Mesothelial cell of epicardium (in vitro differentiated cells): ENCODE measurements around the gene CHURC1. TPM values are rescaled to one million over a fixed set of nuclear protein-coding genes. Genes with fewer than 3 reads are reported as not detected.
A peak's percentile ranks its signal among the peaks of the same experiment; 100 is the strongest.

ENCODE experiments used
- DNase-seq, 2 experiments: peaks; one replicate each; pipeline ENCODE4 v3.0.0; 2021; ENCODE audit warnings: low spot score in 2 of 2; ENCODE audit not compliant: unreplicated experiment in 2 of 2
- H3K27ac Mint-ChIP-seq: 2 replicates; pipeline ENCODE4 v1.8.0; 2021; ENCODE audit warnings: mixed read lengths
- H3K27me3 Mint-ChIP-seq: 2 replicates; pipeline ENCODE4 v1.8.0; 2021; ENCODE audit warnings: low read depth, mixed read lengths
- H3K36me3 Mint-ChIP-seq: 2 replicates; pipeline ENCODE4 v1.8.0; 2021; ENCODE audit warnings: mixed read lengths
- H3K4me1 Mint-ChIP-seq: 2 replicates; pipeline ENCODE4 v1.8.0; 2021; ENCODE audit warnings: mixed read lengths
- H3K4me3 Mint-ChIP-seq: 2 replicates; pipeline ENCODE4 v1.8.0; 2021; ENCODE audit warnings: mild to moderate bottlenecking, moderate library complexity, mixed read lengths
- H3K9me3 Mint-ChIP-seq: 2 replicates; pipeline ENCODE4 v1.8.0; 2021; ENCODE audit warnings: mixed read lengths
- total RNA-seq: library from RNA; stranded (reverse); gene quantifications from 3 replicates; pipeline ENCODE4 v1.2.1, GENCODE V29; 2021
- TF ChIP-seq, protein P1 (sequence below): fragments of 200-600 bp; sonication (generic); IDR thresholded peaks from one replicate; pipeline ENCODE4 v1.5.0; 2021; ENCODE audit warnings: antibody characterized with exemption; ENCODE audit not compliant: unreplicated experiment

CHURC1 gene
- total RNA-seq, 1 donor from 2014 or later: 45.8 TPM

DNA sequence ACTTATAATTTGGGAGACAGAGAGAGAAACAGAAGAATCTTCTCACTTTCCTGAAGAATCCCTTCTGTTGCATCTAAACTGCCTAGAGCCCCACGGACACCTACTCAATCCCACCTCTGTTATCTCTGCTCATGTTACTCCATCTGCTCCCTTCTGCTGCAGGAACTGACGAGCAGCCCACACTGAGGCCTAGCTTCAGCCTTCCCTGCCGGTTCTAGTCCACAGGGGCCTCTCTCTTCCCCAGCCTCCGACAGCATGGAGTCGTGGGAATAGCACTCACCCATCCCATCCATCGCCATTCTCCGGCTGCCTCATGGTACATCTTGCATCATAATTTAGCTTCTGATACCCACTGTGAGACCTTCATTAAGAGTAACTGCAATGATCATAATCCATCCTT is 53.9 kb downstream of the CHURC1 start:
- no peak for DNase-seq
- Mint-ChIP-seq H3K36me3 (peaks cover 3% of the 10 kb centered on the region), H3K4me3 (no peak overlapping the region), H3K9me3 (no peaks in the 10 kb centered on the region), H3K27me3 (no peaks in the 10 kb centered on the region), H3K27ac (no peak overlapping the region), H3K4me1 (peaks cover 30% of the 10 kb centered on the region)
- TF ChIP-seq, protein P1, sequence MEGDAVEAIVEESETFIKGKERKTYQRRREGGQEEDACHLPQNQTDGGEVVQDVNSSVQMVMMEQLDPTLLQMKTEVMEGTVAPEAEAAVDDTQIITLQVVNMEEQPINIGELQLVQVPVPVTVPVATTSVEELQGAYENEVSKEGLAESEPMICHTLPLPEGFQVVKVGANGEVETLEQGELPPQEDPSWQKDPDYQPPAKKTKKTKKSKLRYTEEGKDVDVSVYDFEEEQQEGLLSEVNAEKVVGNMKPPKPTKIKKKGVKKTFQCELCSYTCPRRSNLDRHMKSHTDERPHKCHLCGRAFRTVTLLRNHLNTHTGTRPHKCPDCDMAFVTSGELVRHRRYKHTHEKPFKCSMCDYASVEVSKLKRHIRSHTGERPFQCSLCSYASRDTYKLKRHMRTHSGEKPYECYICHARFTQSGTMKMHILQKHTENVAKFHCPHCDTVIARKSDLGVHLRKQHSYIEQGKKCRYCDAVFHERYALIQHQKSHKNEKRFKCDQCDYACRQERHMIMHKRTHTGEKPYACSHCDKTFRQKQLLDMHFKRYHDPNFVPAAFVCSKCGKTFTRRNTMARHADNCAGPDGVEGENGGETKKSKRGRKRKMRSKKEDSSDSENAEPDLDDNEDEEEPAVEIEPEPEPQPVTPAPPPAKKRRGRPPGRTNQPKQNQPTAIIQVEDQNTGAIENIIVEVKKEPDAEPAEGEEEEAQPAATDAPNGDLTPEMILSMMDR: no peak

DNA sequence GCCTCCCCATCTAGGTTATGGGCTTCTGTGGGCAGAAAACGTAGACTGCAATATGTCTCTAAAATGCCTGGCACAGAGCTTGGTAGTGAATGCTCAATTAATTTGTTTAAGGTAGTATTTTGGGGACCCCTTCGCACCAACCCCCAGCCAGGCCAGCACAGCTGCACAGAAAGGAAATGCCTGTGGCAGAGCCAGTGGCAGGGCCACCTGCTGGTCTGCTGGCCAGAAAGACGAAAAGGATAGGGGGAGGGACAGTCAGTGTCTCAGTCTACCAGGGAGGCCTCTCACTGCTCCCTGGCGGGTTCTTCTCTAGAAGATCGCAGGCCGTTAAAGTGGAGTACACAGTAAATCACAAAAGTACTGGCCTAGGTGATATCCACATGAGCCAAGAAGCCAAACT is 54.4 kb downstream of the CHURC1 start:
- Mint-ChIP-seq H3K4me3 (no peak overlapping the region), H3K36me3 (peaks cover 3% of the 10 kb centered on the region), H3K9me3 (no peaks in the 10 kb centered on the region), H3K27me3 (no peaks in the 10 kb centered on the region), H3K4me1 (peaks cover 30% of the 10 kb centered on the region), H3K27ac (no peak overlapping the region)
- TF ChIP-seq, protein P1: no peak
- no peak for DNase-seq

DNA sequence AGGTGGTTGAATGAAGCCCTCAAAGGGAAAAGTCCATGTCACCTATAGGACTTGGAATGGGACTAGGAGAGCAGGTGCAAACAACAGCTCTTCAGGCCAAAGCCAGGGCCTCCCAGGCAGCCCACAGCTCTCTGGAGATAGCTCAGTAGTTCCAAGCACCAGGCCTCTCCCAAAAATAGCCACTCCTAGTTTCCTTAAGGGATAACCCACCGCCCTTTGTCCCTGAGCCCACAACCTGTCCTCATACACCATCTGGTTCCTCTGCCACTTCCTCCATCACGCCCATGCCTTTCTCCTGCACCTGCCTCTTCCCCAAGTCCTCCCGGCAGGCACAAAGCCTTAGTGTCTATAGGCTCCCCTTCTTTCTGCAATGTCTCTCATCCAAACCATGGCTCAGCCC is 55.8 kb downstream of the CHURC1 start:
- no peaks in the 10 kb centered on the region for H3K9me3 Mint-ChIP-seq
- no peaks in the 10 kb centered on the region for H3K27me3 Mint-ChIP-seq
- peak overlapping the region; percentile 75 for H3K4me3 Mint-ChIP-seq
- no peak for DNase-seq
- H3K4me1 Mint-ChIP-seq: peaks cover 30% of the 10 kb centered on the region
- TF ChIP-seq, protein P1: no peak
- H3K27ac Mint-ChIP-seq: peak overlapping the region; percentile 0
- no peaks in the 10 kb centered on the region for H3K36me3 Mint-ChIP-seq

DNA sequence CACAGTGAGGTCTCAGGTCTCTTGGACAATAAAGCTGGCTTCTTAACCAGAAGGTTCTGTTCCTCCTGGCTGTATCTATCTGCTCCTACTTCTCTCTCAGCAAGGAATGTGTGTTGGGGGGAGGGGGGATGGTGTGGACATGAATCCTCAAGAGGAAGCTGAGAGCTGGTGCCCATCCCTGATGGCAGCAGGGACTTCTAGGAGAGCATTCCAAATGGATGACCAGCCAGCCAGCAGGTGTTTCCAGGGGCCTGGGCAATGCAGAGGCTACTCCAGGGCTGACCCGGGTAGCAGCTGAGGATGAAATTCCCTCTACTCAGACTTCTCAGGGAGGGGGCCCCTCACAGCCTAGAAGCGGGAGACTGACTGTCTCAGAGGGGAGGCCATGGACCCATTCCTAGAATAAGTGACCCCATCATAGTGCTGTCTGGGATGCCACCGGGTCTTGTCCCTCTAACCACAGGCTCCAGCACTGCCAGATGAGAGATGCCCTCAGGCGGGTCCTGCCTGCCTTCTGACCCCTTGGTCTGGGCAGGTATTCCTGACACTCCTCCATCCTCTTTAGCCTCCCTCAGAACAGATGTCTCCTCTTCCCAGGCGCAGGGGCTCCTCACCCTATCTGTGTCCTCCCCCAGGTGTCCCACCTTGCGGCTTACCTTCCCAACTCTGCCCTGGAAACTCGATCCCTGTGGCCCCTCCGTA is 56.7 kb downstream of the CHURC1 start:
- Mint-ChIP-seq H3K36me3 (no peaks in the 10 kb centered on the region), H3K4me1 (peaks cover 28% of the 10 kb centered on the region), H3K27me3 (no peaks in the 10 kb centered on the region), H3K4me3 (peak overlapping the region; percentile 75), H3K9me3 (no peaks in the 10 kb centered on the region), H3K27ac (peak overlapping the region; percentile 61)
- TF ChIP-seq, protein P1: no peak
- no peak for DNase-seq

DNA sequence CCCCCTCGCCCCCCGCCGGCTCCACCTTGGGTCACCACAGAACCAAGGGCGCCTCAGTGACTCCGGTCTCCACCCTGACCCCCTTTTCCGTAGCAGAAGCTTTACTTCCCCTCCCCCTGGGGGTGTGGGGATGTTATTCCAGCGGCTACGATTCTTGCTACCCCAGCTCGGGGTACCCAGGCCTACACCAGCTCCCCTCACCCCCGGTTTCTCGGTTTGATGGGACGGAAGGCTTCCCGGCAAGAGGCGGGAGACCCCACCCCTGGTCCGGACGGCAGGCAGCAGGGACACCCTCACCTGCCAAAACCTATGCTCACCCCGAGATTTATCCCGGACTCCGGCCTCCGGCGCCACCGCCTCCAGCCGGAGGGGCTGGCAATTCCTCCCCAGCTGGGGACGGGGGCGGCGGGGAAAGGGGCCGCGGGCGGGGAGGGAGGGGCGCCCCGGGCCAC is 57.3 kb downstream of the CHURC1 start:
- no peaks in the 10 kb centered on the region for H3K9me3 Mint-ChIP-seq
- TF ChIP-seq, protein P1: no peak
- H3K4me3 Mint-ChIP-seq: peak overlapping the region; percentile 75
- no peaks in the 10 kb centered on the region for H3K27me3 Mint-ChIP-seq
- H3K4me1 Mint-ChIP-seq: peaks cover 27% of the 10 kb centered on the region
- peak in 1 of 2 experiments; percentile 41 for DNase-seq
- H3K27ac Mint-ChIP-seq: no peak overlapping the region
- no peaks in the 10 kb centered on the region for H3K36me3 Mint-ChIP-seq
